Effector CD8-positive, alpha-beta T cell (primary cell): ENCODE measurements around the gene ETNK1.

Experiments used
- DNase-seq: peaks from one replicate; lab custom pipeline; 2025; lab: John Stamatoyannopoulos, UW

ETNK1 gene

GRCh38 chr12:22634883-22635282 is 9.9 kb downstream of the ETNK1 start:
- DNase-seq: no peak

GRCh38 chr12:22635812-22636211 is 10.8 kb downstream of the ETNK1 start:
- no peak for DNase-seq

- no peak for DNase-seq
These were observed 15.9 kb downstream of the ETNK1 start for GRCh38 chr12:22640851-22641250.

- DNase-seq: no peak
These were observed 16.5 kb downstream of the ETNK1 start for GRCh38 chr12:22641353-22642053.

GRCh38 chr12:22648668-22649067 is 23.7 kb downstream of the ETNK1 start:
- DNase-seq: no peak

GRCh38 chr12:22653075-22653474 is 28.1 kb downstream of the ETNK1 start:
- no peak for DNase-seq

GRCh38 chr12:22653791-22654190 is 28.8 kb downstream of the ETNK1 start:
- DNase-seq: no peak

GRCh38 chr12:22656376-22656775 is 31.4 kb downstream of the ETNK1 start:
- DNase-seq: no peak

- no peak for DNase-seq
These were observed 31.9 kb downstream of the ETNK1 start for GRCh38 chr12:22656831-22657230.

- DNase-seq: no peak
These were observed 32.6 kb downstream of the ETNK1 start for GRCh38 chr12:22657538-22657937.

GRCh38 chr12:22658214-22658613 is 33.2 kb downstream of the ETNK1 start:
- no peak for DNase-seq

- DNase-seq: no peak
These were observed 37.4 kb downstream of the ETNK1 start for GRCh38 chr12:22662356-22662755.

- no peak for DNase-seq
These were observed 40.5 kb downstream of the ETNK1 start for GRCh38 chr12:22665476-22665875.

- DNase-seq: no peak
These were observed 42.2 kb downstream of the ETNK1 start for GRCh38 chr12:22667122-22667521.

- no peak for DNase-seq
These were observed 43.5 kb downstream of the ETNK1 start for GRCh38 chr12:22668441-22668840.

GRCh38 chr12:22670762-22671161 is 45.8 kb downstream of the ETNK1 start:
- DNase-seq: no peak

GRCh38 chr12:22672951-22673350 is 48.0 kb downstream of the ETNK1 start:
- DNase-seq: no peak

- no peak for DNase-seq
These were observed 53.0 kb downstream of the ETNK1 start for GRCh38 chr12:22677781-22678574.

GRCh38 chr12:22682663-22683062 is 57.7 kb downstream of the ETNK1 start:
- no peak for DNase-seq

GRCh38 chr12:22683131-22683530 is 58.2 kb downstream of the ETNK1 start:
- no peak for DNase-seq

GRCh38 chr12:22684140-22685118 is 59.5 kb downstream of the ETNK1 start:
- DNase-seq: no peak

GRCh38 chr12:22686193-22686592 is 61.2 kb downstream of the ETNK1 start:
- no peak for DNase-seq
